HepG2 (cell line): Measurements from ENCODE around the gene MTHFD2L. TPM values are rescaled to one million over a fixed set of nuclear protein-coding genes. Genes with fewer than 3 reads are reported as not detected.

Experiments
- ARNTL ChIP-seq: sonication (generic); formaldehyde crosslinking; IDR thresholded peaks from 2 replicates; pipeline ENCODE4 v1.4.0; 2020; ENCODE audit warnings: mild to moderate bottlenecking, missing genetic modification reagents
- BCL3 ChIP-seq: sonication (generic); formaldehyde crosslinking; IDR thresholded peaks from 2 replicates; pipeline ENCODE4 v1.5.1; 2020; ENCODE audit warnings: mild to moderate bottlenecking, missing genetic modification reagents, moderate library complexity
- ELK4 ChIP-seq: sonication (generic); formaldehyde crosslinking; IDR thresholded peaks from 2 replicates; pipeline ENCODE4 v1.9.0; 2021; ENCODE audit warnings: missing genetic modification reagents, borderline replicate concordance
- EP300 ChIP-seq, 3 experiments: sonication (generic) in 1 of 3; formaldehyde crosslinking in 1 of 3; IDR thresholded peaks; 2 replicates each; pipeline versions ENCODE4 v1.5.1 to v1.6.1; 2011 to 2020; ENCODE audit warnings: low read depth in 2 of 3, low read length in 2 of 3, borderline replicate concordance in 1 of 3, improper control_type of control experiment in 1 of 3, mild to moderate bottlenecking in 1 of 3, missing genetic modification reagents in 1 of 3, moderate library complexity in 1 of 3
- GZF1 ChIP-seq: sonication (generic); formaldehyde crosslinking; IDR thresholded peaks from 2 replicates; pipeline ENCODE4 v1.5.1; 2020; ENCODE audit warnings: mild to moderate bottlenecking, missing genetic modification reagents
- HOXA7 ChIP-seq: sonication (generic); formaldehyde crosslinking; IDR thresholded peaks from 2 replicates; pipeline ENCODE4 v1.8.1; 2022; ENCODE audit warnings: mild to moderate bottlenecking, missing genetic modification reagents, moderate library complexity
- IRF1 ChIP-seq: sonication (generic); formaldehyde crosslinking; IDR thresholded peaks from 2 replicates; pipeline ENCODE4 v1.4.0; 2020; ENCODE audit warnings: low read depth, mild to moderate bottlenecking, missing genetic modification reagents
- KLF12 ChIP-seq: sonication (generic); formaldehyde crosslinking; IDR thresholded peaks from 2 replicates; pipeline ENCODE4 v1.4.0; 2020; ENCODE audit warnings: missing genetic modification reagents, borderline replicate concordance
- MED13 ChIP-seq: sonication (generic); formaldehyde crosslinking; IDR thresholded peaks from 2 replicates; pipeline ENCODE4 v1.5.0; 2020; ENCODE audit warnings: missing genetic modification reagents
- MLX ChIP-seq: IDR thresholded peaks from 2 replicates; pipeline ENCODE4 v1.6.1; 2016
- NBN ChIP-seq: fragments of 450-650 bp; conservative IDR thresholded peaks from 2 replicates; pipeline ENCODE4 v1.6.1; 2017
- NR2F2 ChIP-seq: IDR thresholded peaks from 2 replicates; pipeline ENCODE4 v1.6.1; 2012; ENCODE audit warnings: low read depth, inconsistent platforms, borderline replicate concordance
- PREB ChIP-seq: sonication (generic); formaldehyde crosslinking; IDR thresholded peaks from 2 replicates; pipeline ENCODE4 v1.4.0; 2020; ENCODE audit warnings: missing genetic modification reagents
- REST ChIP-seq, 2 experiments: IDR thresholded peaks; 2 replicates each; pipeline ENCODE4 v1.6.1; 2011 to 2012; ENCODE audit warnings: low read length in 2 of 2, borderline replicate concordance in 1 of 2, low read depth in 1 of 2, mild to moderate bottlenecking in 1 of 2, moderate library complexity in 1 of 2
- SIX4 ChIP-seq: sonication (generic); formaldehyde crosslinking; IDR thresholded peaks from 2 replicates; pipeline ENCODE4 v1.4.0; 2020; ENCODE audit warnings: missing genetic modification reagents
- TCF7 ChIP-seq: sonication (generic); IDR thresholded peaks from 2 replicates; pipeline ENCODE4 v1.6.1; 2016; ENCODE audit warnings: antibody characterized with exemption, low read depth
- TCF7L2 ChIP-seq: IDR thresholded peaks from 2 replicates; pipeline ENCODE4 v1.6.1; 2011; ENCODE audit warnings: mild to moderate bottlenecking, low read depth, low read length, moderate library complexity
- ZNF17 ChIP-seq: sonication (generic); formaldehyde crosslinking; IDR thresholded peaks from 2 replicates; pipeline ENCODE4 v1.5.0; 2020; ENCODE audit warnings: mild to moderate bottlenecking, missing genetic modification reagents
- ZNF232 ChIP-seq: sonication (generic); formaldehyde crosslinking; IDR thresholded peaks from 2 replicates; pipeline ENCODE4 v1.4.0; 2020; ENCODE audit warnings: missing genetic modification reagents, borderline replicate concordance
- ZNF274 ChIP-seq: sonication (generic); formaldehyde crosslinking; IDR thresholded peaks from 2 replicates; pipeline ENCODE4 v1.5.1; 2020; ENCODE audit warnings: mild to moderate bottlenecking, missing genetic modification reagents
- ZNF343 ChIP-seq: sonication (generic); formaldehyde crosslinking; IDR thresholded peaks from 2 replicates; pipeline ENCODE4 v1.4.0; 2020; ENCODE audit warnings: mild to moderate bottlenecking, missing genetic modification reagents
- ZNF891 ChIP-seq: sonication (generic); formaldehyde crosslinking; IDR thresholded peaks from 2 replicates; pipeline ENCODE4 v1.5.0; 2020; ENCODE audit warnings: mild to moderate bottlenecking, missing genetic modification reagents
- polyA plus RNA-seq, 8 experiments: library from polyadenylated mRNA; depleted of rRNA in 3 of 8; stranded (reverse) in 7 of 8; unstranded in 1 of 8; fragments of >200 nt; fragmentation: Illumina TruSeq in 4 of 8; extraction: Trizol in 4 of 8; gene quantifications; 2 replicates each; pipeline versions ENCODE4 v1.2.1 to v1.2.3, GENCODE V29; 2011 to 2016; ENCODE audit warnings: low read depth in 4 of 8, missing spikeins in 1 of 8, mixed read lengths in 1 of 8; ENCODE audit not compliant: insufficient read depth in 1 of 8
- total RNA-seq, 5 experiments: library from RNA; depleted of rRNA; stranded (reverse); fragments of >200 nt; fragmentation: Illumina TruSeq; extraction: Trizol; gene quantifications; 2 replicates each; pipeline ENCODE4 v1.2.3, GENCODE V29; 2016; ENCODE audit warnings: low read depth in 1 of 5

The MTHFD2L gene
- total and polyA plus RNA-seq, 2 of the 13 experiments (the other 11 are each of a cell fraction or from before 2014, with no cell fraction given) = 10.5 to 14.9 TPM

- TF ChIP-seq ZNF343 (CRISPR knock-in tag) (no peak), ZNF891 (CRISPR knock-in tag) (no peak), SIX4 (CRISPR knock-in tag) (no peak), BCL3 (CRISPR knock-in tag) (no peak), ZNF274 (CRISPR knock-in tag) (no peak), REST (IDR thresholded peaks at IDR 0.05; ENCODE audit: borderline replicate concordance in 1 of 2, low read depth in 1 of 2, low read length in 2 of 2) (no peak; a peak in 1 of 4 replicates), ARNTL (CRISPR knock-in tag) (no peak), PREB (no peak), KLF12 (CRISPR knock-in tag) (no peak), ZNF232 (CRISPR knock-in tag) (no peak), HOXA7 (no peak), NR2F2 (0 out of 2 replicates have a peak, but pooled peaks have one; percentile 37), TCF7L2 (no peak), GZF1 (CRISPR knock-in tag) (no peak), EP300 (IDR thresholded peaks at IDR 0.05; ENCODE audit: low read depth in 2 of 2, low read length in 2 of 2) (peak in 1 of 2 experiments; percentile 84; a peak in 1 of 4 replicates), EP300 (CRISPR knock-in tag; IDR thresholded peaks at IDR 0.05; ENCODE audit: borderline replicate concordance) (no peak), MED13 (CRISPR knock-in tag) (no peak), NBN (no peak), ELK4 (CRISPR knock-in tag) (no peak), ZNF17 (CRISPR knock-in tag) (no peak), TCF7 (peak; percentile 47), IRF1 (CRISPR knock-in tag) (no peak), MLX (CRISPR knock-in tag) (peak; percentile 20; the same call in 1 of the 2 replicates)
Measured at GRCh38 chr4:74190919-74191397, 33.0 kb downstream of the MTHFD2L start (continued).
